ENCODE measurements around the gene ABHD17B. TPM values are rescaled to one million over a fixed set of nuclear protein-coding genes. Genes with fewer than 3 reads are reported as not detected.

The ABHD17B gene
- total RNA-seq, 1 experiment from 2014 or later: 11.6 TPM

DNA sequence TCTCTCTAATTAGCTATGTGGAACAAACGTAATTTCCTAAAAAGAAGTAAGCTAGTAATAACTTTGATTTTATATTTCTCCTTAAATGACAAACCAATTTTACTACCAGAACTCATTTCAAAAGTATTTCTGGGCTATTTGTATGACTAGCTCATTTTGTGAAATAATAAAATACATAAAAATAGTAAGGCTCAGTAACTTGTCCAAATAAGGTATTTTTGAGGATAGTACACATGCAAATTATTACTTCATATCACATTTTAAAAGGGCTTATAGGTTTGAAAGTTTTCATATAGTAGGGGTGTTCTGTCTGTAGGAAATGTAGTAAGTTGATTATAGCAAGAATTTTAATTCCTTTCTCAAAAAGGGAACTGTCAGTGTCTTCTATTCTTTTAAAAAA lies 26.9 kb upstream of the ABHD17B start:
- H3K36me3 ChIP-seq (ENCODE audit: low read depth, low read length): no peaks in the 10 kb centered on the region; the same call in 1 of the 2 replicates
- H4K20me1 ChIP-seq (ENCODE audit: low read length): no peaks in the 10 kb centered on the region
- H3K79me2 ChIP-seq (ENCODE audit: low read length): peaks cover 17% of the 10 kb centered on the region
- ATAC-seq (no peak), DNase-seq (no peak)
- no peaks in the 10 kb centered on the region for H3K9me3 ChIP-seq (ENCODE audit: low read length)
- no peak overlapping the region for H3K4me2 ChIP-seq (ENCODE audit: low read length)
- BruUV-seq (replicated peaks): no TSS peak
- no peak overlapping the region for H2AFZ ChIP-seq (ENCODE audit: low read length)
- H3K9me2 ChIP-seq (replicated peaks; ENCODE audit: low read length): no peaks in the 10 kb centered on the region
- no peaks in the 10 kb centered on the region for H3F3A ChIP-seq (ENCODE audit: low read length, unreplicated experiment)
- TF ChIP-seq, protein P1, sequence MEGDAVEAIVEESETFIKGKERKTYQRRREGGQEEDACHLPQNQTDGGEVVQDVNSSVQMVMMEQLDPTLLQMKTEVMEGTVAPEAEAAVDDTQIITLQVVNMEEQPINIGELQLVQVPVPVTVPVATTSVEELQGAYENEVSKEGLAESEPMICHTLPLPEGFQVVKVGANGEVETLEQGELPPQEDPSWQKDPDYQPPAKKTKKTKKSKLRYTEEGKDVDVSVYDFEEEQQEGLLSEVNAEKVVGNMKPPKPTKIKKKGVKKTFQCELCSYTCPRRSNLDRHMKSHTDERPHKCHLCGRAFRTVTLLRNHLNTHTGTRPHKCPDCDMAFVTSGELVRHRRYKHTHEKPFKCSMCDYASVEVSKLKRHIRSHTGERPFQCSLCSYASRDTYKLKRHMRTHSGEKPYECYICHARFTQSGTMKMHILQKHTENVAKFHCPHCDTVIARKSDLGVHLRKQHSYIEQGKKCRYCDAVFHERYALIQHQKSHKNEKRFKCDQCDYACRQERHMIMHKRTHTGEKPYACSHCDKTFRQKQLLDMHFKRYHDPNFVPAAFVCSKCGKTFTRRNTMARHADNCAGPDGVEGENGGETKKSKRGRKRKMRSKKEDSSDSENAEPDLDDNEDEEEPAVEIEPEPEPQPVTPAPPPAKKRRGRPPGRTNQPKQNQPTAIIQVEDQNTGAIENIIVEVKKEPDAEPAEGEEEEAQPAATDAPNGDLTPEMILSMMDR (conservative IDR thresholded peaks at IDR 0.05; ENCODE audit: low read depth, low read length): no peak
- TF ChIP-seq EZH2 (IDR thresholded peaks at IDR 0.05; ENCODE audit: low read length, unreplicated experiment) (no peak), EZH2phosphoT487 (IDR thresholded peaks at IDR 0.05; ENCODE audit: borderline replicate concordance, low read length) (no peak)
- H3K4me1 ChIP-seq (ENCODE audit: insufficient read depth, low read length): peaks cover 18% of the 10 kb centered on the region
- no peak overlapping the region for H3K27ac ChIP-seq (ENCODE audit: low read length)
- POLR2A ChIA-PET (ENCODE audit: unreplicated experiment): no interaction called here
- CTCF ChIA-PET: no interaction called here
- no peaks in the 10 kb centered on the region for H3K27me3 ChIP-seq (ENCODE audit: low read length)
- no peak overlapping the region for H3K9ac ChIP-seq (ENCODE audit: low read length)
- no peak overlapping the region for H3K4me3 ChIP-seq (ENCODE audit: low read length)
- intact Hi-C loops (cut with micrococcal nuclease): no loop called here

DNA sequence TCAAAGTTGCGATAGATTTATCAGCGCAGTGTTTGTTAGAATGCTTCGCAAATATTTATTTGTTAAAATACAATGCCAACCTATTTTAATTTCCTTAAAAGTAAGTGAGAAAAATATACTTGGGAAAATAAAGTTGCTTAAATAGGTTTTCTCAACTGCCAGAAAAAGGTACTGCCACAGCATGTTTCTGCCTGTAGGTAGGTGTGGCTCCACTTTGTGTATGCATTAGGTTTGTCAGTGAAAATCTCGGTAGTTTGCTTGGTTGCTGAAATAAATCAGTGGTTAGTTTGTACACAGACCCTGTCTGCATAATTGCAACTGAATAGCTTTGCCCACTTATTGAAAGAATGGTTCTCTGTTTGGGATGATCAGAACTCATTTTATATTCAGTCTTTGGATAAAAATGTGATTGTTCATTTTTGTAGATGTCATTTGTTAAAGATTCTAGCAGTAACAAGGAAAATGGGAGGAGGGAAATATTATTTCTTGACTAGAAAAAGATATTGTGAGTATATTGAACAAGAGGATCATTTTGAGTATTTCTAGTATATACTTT lies 26.2 kb upstream of the ABHD17B start:
- intact Hi-C loops (cut with micrococcal nuclease): no loop called here
- peaks cover 14% of the 10 kb centered on the region for H3K4me1 ChIP-seq (ENCODE audit: insufficient read depth, low read length)
- ChIA-PET CTCF (no interaction called here), POLR2A (ENCODE audit: unreplicated experiment) (no interaction called here)
- DNase-seq (no peak), ATAC-seq (no peak)
- H2AFZ ChIP-seq (ENCODE audit: low read length): no peak overlapping the region
- H3K9me2 ChIP-seq (replicated peaks; ENCODE audit: low read length): no peaks in the 10 kb centered on the region
- H3K9me3 ChIP-seq (ENCODE audit: low read length): no peaks in the 10 kb centered on the region
- BruUV-seq (replicated peaks): no TSS peak
- TF ChIP-seq EZH2phosphoT487 (IDR thresholded peaks at IDR 0.05; ENCODE audit: borderline replicate concordance, low read length): no peak
- TF ChIP-seq EZH2 (IDR thresholded peaks at IDR 0.05; ENCODE audit: low read length, unreplicated experiment): no peak
- TF ChIP-seq, protein P1 (conservative IDR thresholded peaks at IDR 0.05; ENCODE audit: low read depth, low read length): no peak
- H3K27me3 ChIP-seq (ENCODE audit: low read length): no peaks in the 10 kb centered on the region
- H3K4me3 ChIP-seq (ENCODE audit: low read length): no peak overlapping the region
- H3K27ac ChIP-seq (ENCODE audit: low read length): no peak overlapping the region
- no peaks in the 10 kb centered on the region; the same call in 1 of the 2 replicates for H3K36me3 ChIP-seq (ENCODE audit: low read depth, low read length)
- no peaks in the 10 kb centered on the region for H4K20me1 ChIP-seq (ENCODE audit: low read length)
- H3K4me2 ChIP-seq (ENCODE audit: low read length): no peak overlapping the region
- no peaks in the 10 kb centered on the region for H3F3A ChIP-seq (ENCODE audit: low read length, unreplicated experiment)
- no peak overlapping the region for H3K9ac ChIP-seq (ENCODE audit: low read length)
- peaks cover 17% of the 10 kb centered on the region for H3K79me2 ChIP-seq (ENCODE audit: low read length)

DNA sequence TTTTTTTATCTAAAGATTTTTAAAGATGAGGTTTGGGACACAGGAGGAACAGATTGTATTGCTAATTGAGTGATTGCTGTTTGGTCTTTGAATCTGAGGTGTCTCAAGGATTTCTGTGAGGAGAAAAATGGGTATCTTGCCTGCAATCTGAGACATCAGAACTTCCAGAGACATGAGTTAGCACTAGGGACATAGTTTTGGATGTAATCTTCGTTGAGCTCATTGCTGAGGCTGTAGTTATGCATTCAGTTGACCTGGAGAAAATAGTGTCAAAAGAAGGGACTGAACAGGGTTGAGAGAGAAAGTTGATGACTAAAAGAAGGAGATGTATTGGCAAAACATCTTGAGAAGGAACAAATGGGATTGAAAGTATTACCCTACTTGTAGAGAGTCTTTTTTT lies 25.1 kb upstream of the ABHD17B start:
- no peaks in the 10 kb centered on the region for H3F3A ChIP-seq (ENCODE audit: low read length, unreplicated experiment)
- peaks cover 24% of the 10 kb centered on the region for H3K79me2 ChIP-seq (ENCODE audit: low read length)
- ChIA-PET POLR2A (ENCODE audit: unreplicated experiment) (no interaction called here), CTCF (interaction anchor here (0.7 kb wide), 1 partner anchor 30 kb away, joined by 3 read pairs; no protein-coding TSS in a partner anchor)
- no peak overlapping the region for H3K4me3 ChIP-seq (ENCODE audit: low read length)
- no peaks in the 10 kb centered on the region for H3K9me3 ChIP-seq (ENCODE audit: low read length)
- DNase-seq: no peak
- ATAC-seq: no peak
- H3K9ac ChIP-seq (ENCODE audit: low read length): no peak overlapping the region
- no peaks in the 10 kb centered on the region for H3K27me3 ChIP-seq (ENCODE audit: low read length)
- intact Hi-C loops (cut with micrococcal nuclease): no loop called here
- H3K27ac ChIP-seq (ENCODE audit: low read length): no peak overlapping the region
- H3K4me2 ChIP-seq (ENCODE audit: low read length): no peak overlapping the region
- peaks cover 7% of the 10 kb centered on the region for H3K4me1 ChIP-seq (ENCODE audit: insufficient read depth, low read length)
- no peaks in the 10 kb centered on the region for H3K9me2 ChIP-seq (replicated peaks; ENCODE audit: low read length)
- no peaks in the 10 kb centered on the region; the same call in 1 of the 2 replicates for H3K36me3 ChIP-seq (ENCODE audit: low read depth, low read length)
- BruUV-seq (replicated peaks): no TSS peak
- TF ChIP-seq EZH2phosphoT487 (IDR thresholded peaks at IDR 0.05; ENCODE audit: borderline replicate concordance, low read length) (no peak), EZH2 (IDR thresholded peaks at IDR 0.05; ENCODE audit: low read length, unreplicated experiment) (no peak)
- TF ChIP-seq, protein P1 (conservative IDR thresholded peaks at IDR 0.05; ENCODE audit: low read depth, low read length): no peak
- no peak overlapping the region for H2AFZ ChIP-seq (ENCODE audit: low read length)
- no peaks in the 10 kb centered on the region for H4K20me1 ChIP-seq (ENCODE audit: low read length)
